Ecto neural progenitor cell (in vitro differentiated cells): ENCODE measurements around the gene SH3RF3.
"Not testable (repeated sequence)": the region's sequence is repeated elsewhere in the genome, so short reads cannot be mapped to it uniquely, and the experiment has no call there.

Source experiments
- DNase-seq: peaks from one replicate; pipeline ENCODE4 v3.0.0-alpha.2; 2018; ENCODE audit warnings: low spot score

SH3RF3 gene

GRCh38 chr2:109159096-109159495 is 30.1 kb downstream of the SH3RF3 start:
- DNase-seq, result no peak

DNA sequence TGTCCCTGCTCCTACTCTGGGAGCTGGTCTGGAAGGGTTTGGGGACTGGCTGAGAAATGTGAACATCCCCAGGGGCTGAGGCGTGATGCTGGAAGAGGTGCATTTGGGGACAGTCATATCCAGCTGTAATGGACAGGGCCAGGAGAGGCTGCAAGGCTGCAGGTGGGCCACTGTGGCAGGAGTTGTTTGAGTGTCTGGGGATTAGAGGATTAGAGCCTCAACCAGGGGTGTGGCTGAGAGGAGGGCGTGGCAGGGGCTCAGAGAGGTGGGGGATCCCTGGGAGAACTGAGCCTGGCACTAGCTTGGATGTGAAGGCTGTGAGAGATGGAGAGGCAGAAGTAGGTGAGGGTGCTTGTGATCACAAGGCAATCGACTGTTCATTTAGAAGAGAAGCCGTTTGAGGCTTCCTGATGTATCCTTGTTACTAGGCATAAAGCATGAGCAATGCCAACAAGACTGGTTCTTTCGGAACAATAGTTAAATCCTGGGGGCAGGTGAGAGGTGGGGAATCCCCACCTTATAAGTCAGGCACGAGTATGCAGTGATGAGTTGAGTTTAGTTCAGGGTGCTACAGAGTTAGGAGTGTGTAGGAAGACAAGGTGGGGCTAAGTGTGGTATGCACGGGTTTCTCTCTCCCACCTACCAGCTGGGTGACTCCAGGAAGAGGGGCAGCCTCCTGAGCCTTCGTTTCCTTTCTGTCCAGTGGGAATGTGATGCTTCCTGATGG is 31.9 kb downstream of the SH3RF3 start:
- DNase-seq, result no peak

DNA sequence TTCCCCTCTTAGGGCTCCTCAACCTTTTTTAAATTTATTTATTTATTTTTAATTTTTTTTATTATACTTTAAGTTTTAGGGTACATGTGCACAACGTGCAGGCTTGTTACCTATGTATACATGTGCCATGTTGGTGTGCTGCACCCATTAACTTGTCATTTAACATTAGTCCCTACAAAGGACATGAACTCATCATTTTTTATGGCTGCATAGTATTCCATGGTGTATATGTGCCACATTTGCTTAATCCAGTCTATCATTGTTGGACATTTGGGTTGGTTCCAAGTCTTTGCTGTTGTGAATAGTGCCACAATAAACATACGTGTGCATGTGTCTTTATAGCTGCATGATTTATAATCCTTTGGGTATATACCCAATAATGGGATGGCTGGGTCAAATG is 33.4 kb downstream of the SH3RF3 start:
- DNase-seq, result not testable (repeated sequence)

DNA sequence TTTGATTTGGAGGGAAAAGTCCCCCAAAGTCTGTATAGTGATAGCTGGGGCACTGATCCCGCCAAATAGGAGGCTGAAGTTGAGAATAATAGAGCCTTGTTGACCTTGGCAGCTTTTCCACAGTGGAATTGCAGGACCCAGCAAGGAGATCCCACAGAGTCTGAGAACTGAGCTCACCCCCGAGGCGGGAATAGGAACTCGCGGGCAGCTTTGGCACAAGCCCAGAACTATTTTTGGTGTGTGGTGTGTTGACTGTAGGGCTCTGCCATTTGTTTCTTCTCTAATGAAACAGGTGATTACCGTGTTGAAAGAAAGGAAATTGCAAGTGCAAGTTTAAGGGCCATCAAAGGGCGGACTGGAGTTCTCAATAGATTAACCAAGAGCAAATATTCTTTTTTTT is 34.0 kb downstream of the SH3RF3 start:
- no peak for DNase-seq

DNA sequence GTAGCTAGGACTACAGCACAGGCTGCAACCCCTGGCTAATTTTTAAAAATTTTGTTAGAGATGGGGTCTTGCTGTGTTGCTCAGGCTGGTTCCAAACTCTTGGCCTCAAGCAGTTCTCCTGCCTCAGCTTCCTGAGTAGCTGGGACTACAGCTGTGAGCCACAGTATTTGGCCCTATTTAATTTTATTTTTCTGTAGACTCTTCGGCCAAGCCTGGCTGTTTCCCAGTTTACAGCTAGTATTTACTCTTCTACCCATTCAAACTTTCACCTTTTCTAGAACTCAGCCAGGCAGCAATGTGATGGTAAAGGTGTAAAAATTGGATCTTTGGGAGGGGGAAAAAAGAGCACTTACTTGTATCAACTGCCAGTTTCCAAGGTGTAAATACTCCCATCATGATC is 35.3 kb downstream of the SH3RF3 start:
- no peak for DNase-seq

DNA sequence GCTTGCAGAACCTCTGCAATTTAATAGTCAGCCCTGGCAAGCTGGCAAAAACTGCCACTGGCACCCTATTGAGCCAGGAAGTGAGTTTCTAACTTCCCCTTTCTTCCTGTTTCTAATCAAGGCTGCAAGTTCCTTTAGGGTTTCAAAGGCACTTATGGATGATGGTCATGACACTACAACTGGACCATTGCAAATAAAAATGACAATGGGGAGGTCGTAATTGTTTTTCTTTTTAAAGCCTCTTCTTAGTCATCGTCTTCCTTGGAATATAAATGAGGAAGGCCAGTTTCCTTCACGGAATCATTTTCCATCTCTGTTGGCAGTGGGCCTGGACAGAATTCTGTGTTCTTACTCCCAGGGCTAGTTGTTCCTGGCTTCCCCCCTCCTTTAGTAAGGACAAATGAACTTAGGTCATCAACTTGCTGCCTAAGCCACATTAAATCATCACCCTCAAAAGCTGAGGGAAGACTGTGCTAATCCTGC is 35.8 kb downstream of the SH3RF3 start:
- DNase-seq, result no peak

- DNase-seq, result no peak
Measured at GRCh38 chr2:109166811-109167210, 37.8 kb downstream of the SH3RF3 start.

- DNase-seq, result no peak
Measured at GRCh38 chr2:109168086-109168485, 39.1 kb downstream of the SH3RF3 start.

- no peak for DNase-seq
Measured at GRCh38 chr2:109168716-109169115, 39.7 kb downstream of the SH3RF3 start.

GRCh38 chr2:109170645-109171044 is 41.6 kb downstream of the SH3RF3 start:
- no peak for DNase-seq

DNA sequence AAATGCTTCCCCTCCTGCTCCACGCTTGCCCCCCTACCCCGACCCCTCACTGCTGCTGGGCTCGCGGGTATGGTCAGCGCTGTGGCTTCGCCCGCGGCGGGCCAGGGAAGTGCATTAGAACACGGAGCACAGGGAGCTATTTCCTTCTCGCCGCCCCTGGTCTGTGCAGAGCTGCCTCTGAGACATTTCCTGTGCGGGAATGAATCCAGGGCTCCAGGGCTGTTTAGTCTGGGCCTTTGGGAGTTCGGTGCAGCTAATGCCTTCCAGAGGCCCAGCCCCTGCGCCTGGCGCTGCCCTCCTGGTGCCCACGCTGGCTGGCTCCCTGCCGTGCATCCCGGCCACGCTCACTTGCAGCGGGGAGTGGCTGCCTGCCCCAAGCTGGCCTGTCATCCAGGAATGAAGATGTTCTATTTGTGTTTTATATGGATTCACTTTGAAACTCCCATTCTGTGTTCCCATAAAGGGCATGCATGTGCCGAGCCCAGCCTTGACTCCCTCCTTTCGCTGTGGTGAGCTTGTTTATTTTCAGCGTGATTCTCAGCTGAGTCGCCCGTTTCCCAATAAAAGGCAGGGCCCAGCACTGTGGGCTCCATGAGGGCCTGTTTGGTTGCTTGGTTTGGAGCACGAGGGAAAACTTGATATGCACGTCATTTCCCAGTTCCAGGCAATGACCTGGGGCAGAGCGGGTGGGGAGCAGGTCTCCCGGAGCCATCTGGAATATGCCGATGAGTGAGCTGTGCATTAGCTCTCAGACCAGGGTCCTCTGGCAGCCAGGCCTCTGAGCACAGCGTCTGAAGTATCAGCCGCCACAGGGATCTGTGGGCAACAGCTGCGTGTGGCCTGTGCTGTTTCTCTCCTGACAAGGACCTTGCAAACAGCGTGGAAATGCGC is 42.7 kb downstream of the SH3RF3 start:
- no peak for DNase-seq

DNA sequence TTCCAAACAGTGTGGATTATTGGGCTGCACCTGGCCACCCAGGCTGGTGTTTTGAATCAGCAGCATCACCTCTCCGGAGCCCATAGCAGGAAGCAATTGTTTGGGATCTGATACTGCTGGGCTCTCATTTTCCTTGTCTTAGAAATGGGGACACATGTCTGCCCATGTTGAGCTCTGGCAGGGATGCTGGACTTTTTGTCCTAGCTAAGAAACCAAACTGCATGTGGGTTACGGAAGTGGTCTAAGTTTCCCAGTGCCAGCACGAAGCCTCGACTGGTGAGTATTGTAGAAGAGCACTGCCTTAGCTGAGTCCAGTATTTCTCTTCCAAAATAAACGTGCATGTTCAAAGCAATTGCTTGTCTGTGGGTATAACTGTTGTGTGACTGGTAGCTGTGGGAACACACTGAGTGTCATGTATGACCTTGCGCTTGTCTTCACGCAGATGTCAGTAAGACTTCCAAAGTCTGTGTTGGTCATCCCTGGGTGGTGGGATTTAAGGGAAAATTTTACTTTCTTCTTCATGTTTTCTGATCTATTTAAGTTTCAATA is 43.6 kb downstream of the SH3RF3 start:
- DNase-seq, result no peak

GRCh38 chr2:109173311-109174171 is 44.5 kb downstream of the SH3RF3 start:
- no peak for DNase-seq

DNA sequence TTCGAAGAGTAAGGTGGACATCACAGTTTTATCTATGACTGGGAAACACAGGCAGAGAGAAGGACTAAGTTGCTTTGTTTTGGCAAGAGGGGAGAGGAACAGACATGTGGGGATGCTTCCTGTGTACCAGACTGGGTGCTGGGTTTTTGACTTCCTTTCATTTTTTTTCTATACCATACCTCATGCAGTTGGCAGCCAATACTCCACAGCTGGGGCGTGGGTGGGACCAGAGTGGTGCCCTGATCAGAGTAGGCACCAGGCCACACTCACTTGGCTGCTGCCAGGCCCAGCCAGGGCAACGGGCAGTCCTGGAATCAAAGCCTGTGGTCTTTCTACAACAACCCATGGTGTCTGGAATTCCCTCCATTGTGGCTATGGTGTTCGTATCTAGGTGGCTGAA is 45.2 kb downstream of the SH3RF3 start:
- DNase-seq, result no peak

GRCh38 chr2:109174626-109175349 is 45.8 kb downstream of the SH3RF3 start:
- DNase-seq, result no peak

- no peak for DNase-seq
Measured at GRCh38 chr2:109175350-109175678, 46.3 kb downstream of the SH3RF3 start.

GRCh38 chr2:109176928-109177327 is 47.9 kb downstream of the SH3RF3 start:
- DNase-seq, result no peak

DNA sequence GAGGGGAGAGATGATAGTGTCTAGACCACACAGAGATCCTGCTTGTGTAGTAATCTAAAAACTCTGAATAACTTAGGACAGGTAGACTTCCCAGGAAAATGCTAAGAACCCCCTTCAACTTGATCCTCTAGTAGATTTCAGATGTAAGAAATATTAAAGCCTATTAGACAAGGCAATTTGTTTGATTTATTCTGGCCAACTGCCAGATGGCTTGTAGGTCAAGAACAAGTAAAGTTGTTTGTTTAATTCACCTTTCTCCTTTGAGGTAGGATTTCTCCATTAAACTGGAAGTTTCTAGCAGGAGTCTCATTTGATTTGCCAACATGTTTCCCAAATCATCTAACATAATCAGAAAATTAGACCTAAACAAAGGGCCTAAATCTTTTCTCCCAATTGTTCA is 48.6 kb downstream of the SH3RF3 start:
- DNase-seq, result no peak

- DNase-seq, result no peak
Measured at GRCh38 chr2:109178968-109179367, 50.0 kb downstream of the SH3RF3 start.

- no peak for DNase-seq
Measured at GRCh38 chr2:109180786-109181185, 51.8 kb downstream of the SH3RF3 start.

GRCh38 chr2:109182426-109182825 is 53.4 kb downstream of the SH3RF3 start:
- DNase-seq, result no peak
